ENCODE results near the gene SH3D19.
A peak's percentile ranks its signal among the peaks of the same experiment; 100 is the strongest.
"Not testable (repeated sequence)": the region's sequence is repeated elsewhere in the genome, so short reads cannot be mapped to it uniquely, and the experiment has no call there.

Gene SH3D19

DNA sequence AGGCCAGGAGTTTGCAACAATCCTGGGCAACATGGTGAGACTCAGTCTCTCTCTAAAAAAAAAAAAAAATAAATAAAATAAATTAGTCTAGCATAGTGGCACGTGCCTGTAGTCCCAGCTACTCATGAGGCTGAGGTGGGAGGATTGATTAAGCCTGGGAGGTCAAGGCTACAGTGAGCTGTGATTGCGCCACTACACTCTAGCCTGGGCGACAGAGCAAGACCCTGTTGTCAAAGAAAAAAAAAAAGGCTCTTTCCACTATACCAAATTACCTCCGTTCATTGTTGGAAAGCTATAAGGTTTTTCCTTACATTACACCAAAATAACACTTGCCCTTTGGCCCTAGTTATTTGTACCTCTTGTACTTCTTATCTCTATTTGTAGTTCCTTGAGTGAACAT is 58.3 kb downstream of the SH3D19 start:
- no peak for DNase-seq

- DNase-seq = no peak
Observed at GRCh38 chr4:151266497-151266896, 58.9 kb downstream of the SH3D19 start.

GRCh38 chr4:151263455-151263854 is 62.0 kb downstream of the SH3D19 start:
- no peak for DNase-seq

DNA sequence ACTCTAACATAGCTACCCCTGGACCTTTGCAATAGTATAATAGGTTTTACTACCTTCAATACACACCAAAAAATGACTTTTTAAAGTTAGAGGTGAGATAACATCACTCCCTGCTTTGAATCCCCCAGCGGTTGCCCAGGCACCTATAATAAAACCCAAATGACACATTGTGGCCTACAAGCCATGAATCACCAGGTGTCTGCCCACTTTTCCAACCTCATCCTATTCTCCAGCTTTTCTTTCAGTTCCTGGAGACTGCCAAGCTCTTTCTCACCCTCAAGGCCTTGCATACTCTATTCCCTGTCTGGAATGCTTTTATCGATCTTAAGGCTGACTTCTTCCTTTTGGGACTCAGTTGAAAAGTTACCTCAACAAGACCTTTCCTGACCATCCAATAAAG is 64.9 kb downstream of the SH3D19 start:
- no peak for DNase-seq

GRCh38 chr4:151259752-151260151 is 65.7 kb downstream of the SH3D19 start:
- no peak for DNase-seq

GRCh38 chr4:151257704-151258103 is 67.7 kb downstream of the SH3D19 start:
- DNase-seq = no peak

DNA sequence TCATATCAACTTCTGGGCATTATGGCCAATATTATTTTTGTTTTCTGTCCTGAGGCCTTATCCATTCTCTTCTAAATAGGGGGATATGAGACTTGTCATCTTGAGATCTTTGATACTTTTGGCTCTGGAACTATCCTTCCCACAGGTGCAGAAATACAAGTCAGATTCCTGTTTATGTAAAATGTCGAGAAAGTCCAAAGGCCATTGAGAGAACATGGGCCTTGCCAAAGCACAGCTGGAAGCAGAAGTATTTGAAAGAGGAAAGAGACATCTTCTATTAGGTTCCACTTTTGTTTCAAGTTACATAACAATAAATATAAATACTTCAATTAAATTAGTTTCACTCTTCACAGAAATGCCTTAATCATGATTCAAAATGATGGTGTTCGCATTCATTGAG is 69.3 kb downstream of the SH3D19 start:
- no peak for DNase-seq

GRCh38 chr4:151255680-151256079 is 69.7 kb downstream of the SH3D19 start:
- not testable (repeated sequence) for DNase-seq

DNA sequence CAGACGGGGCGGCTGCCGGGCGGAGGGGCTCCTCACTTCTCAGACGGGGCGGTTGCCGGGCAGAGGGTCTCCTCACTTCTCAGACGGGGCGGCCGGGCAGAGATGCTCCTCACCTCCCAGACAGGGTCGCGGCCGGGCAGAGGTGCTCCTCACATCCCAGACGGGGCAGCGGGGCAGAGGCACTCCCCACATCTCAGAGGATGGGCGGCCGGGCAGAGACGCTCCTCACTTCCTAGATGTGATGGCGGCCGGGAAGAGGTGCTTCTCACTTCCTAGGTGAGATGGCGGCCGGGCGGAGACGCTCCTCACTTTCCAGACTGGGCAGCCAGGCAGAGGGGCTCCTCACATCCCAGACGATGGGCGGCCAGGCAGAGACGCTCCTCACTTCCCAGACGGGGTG is 70.2 kb downstream of the SH3D19 start:
- DNase-seq = not testable (repeated sequence)

GRCh38 chr4:151251603-151252304 is 73.7 kb downstream of the SH3D19 start:
- DNase-seq = no peak

DNA sequence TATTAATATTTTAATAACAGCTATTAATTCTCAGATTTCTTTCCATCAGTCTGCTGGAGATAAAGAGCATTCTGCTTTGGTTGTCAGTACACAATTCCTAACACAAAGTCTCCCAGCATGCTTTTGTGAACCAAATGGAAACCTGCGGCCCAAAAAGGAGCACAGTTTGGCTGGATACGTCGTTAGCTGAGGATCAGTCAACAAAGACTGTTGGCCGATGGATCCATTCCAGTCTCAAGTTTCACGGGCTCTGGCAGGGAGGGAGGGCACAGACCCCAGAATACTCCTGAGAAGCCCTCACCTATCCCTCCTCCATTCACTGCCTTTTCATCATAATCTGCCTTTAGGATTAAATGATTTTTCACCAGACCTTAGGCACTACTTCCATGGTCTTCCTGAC is 74.7 kb downstream of the SH3D19 start:
- no peak for DNase-seq

- DNase-seq = no peak
Observed at GRCh38 chr4:151248519-151248918, 76.9 kb downstream of the SH3D19 start.

DNA sequence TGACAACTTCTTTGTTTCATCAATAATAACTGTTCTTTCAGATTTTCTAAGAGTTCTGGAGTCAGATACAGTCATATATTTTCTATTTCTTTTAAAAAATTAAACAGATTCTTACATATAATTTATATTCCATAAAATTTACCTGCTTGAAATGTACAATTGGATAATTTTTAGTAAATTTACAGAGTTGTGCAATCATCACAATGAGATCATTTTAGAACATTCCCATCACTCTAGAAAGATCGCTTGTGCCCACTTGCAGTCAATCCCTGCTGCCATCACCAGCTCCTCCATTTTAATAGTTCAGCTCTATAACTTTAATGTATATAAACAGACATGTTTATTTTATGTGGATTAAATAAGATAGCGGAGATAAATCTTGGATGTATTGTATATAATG is 78.0 kb downstream of the SH3D19 start:
- DNase-seq = no peak

GRCh38 chr4:151246742-151247141 is 78.7 kb downstream of the SH3D19 start:
- DNase-seq = no peak

DNA sequence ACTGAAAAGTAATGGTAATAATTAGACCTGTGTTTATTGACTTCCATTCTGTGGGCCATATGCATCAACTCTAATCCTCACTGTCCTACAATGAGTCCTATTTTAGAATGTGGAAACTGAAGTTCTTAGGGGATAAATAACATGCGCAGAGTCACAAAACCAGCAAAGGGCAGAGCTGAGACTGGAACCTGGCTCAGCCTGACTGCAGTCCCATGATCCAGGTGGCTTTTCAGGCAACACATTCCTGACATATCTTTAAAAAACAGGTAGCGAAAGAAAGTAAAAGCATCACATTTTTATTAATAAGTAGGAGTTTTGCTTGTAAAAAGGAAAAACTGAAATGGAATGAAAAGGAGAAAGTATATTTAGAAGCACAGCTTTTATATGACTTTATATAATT is 83.1 kb downstream of the SH3D19 start:
- DNase-seq = no peak

DNA sequence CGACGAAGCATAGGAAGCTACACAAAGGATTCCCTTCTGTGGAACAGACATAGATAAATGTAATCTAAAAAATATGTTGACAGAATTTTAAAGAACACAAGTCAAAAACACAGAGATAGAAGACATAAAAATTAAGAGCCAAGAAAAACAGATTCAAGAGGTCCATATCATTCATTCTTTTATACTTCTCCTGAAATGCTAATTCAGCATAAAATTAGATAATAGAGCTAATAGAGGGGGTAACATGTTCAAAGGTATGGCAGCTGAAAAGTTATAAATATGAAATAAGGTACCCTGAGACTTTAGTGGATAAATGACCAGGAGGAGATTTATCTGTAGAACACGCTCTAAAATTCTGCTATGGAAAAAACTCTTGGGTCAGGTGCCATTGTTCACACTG is 85.8 kb downstream of the SH3D19 start:
- no peak for DNase-seq

- no peak for DNase-seq
Observed at GRCh38 chr4:151238477-151238876, 86.9 kb downstream of the SH3D19 start.

DNA sequence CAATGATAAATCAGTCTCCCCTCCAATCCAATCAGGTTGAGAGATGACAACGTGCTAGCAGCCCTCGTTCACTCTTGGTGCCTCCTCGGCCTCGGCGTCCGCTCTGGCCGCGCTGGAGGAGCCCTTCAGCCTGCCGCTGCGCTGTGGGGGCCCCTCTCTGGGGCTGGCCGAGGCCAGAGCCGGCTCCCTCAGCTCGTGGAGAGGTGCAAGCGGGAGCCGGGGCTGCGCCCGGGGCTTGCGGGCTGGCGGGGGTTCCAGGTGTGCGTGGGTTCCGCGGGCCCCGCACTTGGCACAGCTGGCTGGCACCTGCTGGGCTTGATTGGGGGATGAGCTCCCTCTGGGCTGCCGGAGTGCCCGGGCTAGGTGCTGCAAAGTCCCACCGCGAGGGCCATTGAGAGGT is 89.4 kb downstream of the SH3D19 start:
- DNase-seq = no peak

DNA sequence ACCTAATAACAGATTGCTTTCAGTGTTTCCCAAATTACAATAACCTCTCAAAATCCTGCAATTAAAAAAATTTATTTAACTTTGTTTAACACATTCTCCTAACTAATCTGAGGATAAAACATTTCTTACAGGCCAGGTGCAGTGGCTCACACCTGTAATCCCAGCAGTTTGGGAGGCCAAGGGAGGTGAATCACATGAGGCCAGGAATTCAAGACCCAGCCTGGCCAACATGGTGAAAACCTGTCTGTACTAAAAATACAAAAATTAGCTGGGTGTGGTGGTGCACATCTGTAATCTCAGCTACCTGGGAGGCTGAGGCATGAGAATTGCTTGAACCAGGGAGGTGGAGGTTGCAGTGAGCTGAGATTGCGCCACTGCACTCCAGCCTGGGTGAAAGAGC is 90.0 kb downstream of the SH3D19 start:
- not testable (repeated sequence) for DNase-seq

GRCh38 chr4:151233600-151233999 is 91.8 kb downstream of the SH3D19 start:
- DNase-seq = no peak

DNA sequence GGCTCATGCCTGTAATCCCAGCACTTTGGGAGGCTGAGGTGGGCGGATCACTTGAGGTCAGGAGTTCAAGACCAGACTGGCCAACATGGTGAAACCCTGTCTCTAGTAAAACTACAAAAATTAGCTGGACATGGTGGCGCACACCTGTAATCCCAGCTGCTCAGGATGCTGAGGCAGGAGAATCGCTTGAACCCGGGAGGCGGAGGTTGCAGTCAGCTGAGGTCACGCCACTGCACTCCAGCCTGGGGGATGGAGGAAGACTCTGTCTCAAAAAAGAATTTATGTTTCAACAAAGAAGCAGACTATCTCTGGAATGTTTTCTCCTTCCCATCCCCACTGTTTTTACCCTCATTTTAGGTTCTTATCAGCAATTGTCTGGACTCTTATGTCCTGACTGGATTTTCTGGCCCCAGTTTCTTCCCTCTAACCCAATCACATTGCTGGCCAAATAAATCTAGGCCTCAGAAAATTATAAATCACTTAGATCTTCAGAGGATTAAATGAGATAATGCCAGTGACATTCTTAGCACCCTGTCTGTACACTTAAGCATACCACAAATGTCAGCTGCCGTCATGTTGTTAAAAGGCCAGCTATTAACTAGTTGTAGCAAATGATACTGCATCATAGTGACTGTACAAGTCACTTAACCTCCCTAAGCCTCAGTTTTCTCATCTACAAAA is 93.3 kb downstream of the SH3D19 start:
- no peak for DNase-seq

- no peak for DNase-seq
Observed at GRCh38 chr4:151228189-151229119, 97.0 kb downstream of the SH3D19 start.

DNA sequence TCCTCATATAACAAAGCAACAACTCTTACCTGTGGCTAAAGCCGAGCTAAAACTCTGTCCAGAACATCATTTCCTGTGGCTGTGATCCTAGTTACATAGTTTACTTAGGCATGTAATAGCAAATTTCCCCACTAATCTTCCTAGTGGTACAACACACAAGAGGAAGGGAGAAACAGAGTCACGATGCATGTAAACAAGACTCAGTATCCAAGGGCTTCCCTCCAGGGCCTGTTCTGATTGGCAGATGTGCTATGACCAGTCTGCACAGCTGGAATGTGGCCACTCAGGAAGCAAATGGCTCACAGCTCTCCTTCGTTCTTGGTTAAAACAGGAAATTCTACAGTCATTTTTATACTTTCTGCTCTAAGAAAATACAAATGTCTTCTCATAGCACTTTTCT is 97.7 kb downstream of the SH3D19 start:
- DNase-seq = peak; percentile 34

DNA sequence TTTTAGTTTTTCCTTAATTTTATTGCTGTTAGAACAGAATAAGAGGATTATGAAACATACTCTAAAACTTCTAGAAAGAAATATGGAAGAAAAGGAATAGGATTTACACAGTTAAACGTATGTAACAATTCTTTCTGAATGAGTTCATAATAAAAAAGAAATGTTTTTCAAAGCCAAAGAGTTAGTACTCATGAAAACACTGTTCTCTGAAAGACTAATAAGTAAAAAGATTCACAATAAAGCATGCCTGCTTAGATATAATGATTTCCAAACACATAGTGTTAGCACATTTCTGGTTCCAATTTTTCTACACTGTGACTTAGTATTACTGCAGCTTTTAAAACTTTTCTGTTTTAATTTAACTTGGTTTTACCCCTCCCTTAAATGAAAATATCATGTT is 98.2 kb downstream of the SH3D19 start:
- DNase-seq = no peak
